GM12873 (cell line): ENCODE results near the gene VPS39.

Experiments
- TF ChIP-seq, protein P1 (sequence below): IDR thresholded peaks from 2 replicates; pipeline ENCODE4 v1.5.1; 2012; ENCODE audit warnings: low read depth, mild to moderate bottlenecking, moderate library complexity, low read length, control low read depth; ENCODE audit not compliant: insufficient read depth; ENCODE audit errors: missing control alignments

Gene VPS39

GRCh38 chr15:42213511-42213910, 5.4 kb upstream of the VPS39 start:
- TF ChIP-seq, protein P1, sequence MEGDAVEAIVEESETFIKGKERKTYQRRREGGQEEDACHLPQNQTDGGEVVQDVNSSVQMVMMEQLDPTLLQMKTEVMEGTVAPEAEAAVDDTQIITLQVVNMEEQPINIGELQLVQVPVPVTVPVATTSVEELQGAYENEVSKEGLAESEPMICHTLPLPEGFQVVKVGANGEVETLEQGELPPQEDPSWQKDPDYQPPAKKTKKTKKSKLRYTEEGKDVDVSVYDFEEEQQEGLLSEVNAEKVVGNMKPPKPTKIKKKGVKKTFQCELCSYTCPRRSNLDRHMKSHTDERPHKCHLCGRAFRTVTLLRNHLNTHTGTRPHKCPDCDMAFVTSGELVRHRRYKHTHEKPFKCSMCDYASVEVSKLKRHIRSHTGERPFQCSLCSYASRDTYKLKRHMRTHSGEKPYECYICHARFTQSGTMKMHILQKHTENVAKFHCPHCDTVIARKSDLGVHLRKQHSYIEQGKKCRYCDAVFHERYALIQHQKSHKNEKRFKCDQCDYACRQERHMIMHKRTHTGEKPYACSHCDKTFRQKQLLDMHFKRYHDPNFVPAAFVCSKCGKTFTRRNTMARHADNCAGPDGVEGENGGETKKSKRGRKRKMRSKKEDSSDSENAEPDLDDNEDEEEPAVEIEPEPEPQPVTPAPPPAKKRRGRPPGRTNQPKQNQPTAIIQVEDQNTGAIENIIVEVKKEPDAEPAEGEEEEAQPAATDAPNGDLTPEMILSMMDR = no peak

DNA sequence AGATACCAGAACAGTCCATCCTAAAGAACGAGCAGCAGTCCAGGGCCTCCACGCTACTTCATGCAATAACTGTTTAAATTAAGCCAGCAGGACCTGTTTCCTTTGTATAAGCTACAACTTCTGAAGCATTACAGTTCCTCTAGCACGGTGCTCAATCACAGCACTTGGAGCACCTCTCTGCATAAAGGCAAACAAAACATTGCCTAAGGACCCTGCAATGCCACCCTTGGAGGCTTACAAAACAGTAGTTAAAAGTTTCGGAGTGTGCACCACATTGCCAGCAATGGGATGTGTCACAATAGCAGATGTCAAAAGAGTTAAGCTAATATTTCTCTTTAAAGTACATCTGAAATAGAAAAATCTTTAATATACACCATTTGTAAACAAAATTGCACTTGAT, 2.6 kb upstream of the VPS39 start:
- TF ChIP-seq, protein P1 = no peak

- TF ChIP-seq, protein P1 = no peak
These were observed 1.7 kb downstream of the VPS39 start for GRCh38 chr15:42206406-42206805.

GRCh38 chr15:42203891-42204290, 4.2 kb downstream of the VPS39 start:
- TF ChIP-seq, protein P1 = no peak

DNA sequence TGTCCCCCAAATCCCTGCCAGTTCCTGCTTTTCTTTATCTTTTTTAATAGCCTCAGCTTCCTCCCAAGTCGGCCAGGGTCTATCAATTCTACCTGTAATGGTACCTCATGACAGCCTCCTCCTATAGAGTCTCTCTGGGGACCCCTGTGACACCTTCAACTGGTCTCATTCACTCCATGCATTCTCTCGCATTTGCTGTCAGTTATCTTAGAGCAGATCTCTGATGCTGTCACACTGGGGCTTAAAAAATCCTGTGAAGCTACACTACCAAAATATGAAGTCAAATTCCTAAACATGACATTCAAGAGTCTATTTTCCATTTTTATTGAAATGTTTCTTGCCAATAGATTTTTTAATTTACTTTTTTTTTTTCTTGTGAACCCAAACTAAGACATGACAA, 5.5 kb downstream of the VPS39 start:
- TF ChIP-seq, protein P1 = no peak

- TF ChIP-seq, protein P1 = no peak
These were observed 6.3 kb downstream of the VPS39 start for GRCh38 chr15:42201801-42202200.

DNA sequence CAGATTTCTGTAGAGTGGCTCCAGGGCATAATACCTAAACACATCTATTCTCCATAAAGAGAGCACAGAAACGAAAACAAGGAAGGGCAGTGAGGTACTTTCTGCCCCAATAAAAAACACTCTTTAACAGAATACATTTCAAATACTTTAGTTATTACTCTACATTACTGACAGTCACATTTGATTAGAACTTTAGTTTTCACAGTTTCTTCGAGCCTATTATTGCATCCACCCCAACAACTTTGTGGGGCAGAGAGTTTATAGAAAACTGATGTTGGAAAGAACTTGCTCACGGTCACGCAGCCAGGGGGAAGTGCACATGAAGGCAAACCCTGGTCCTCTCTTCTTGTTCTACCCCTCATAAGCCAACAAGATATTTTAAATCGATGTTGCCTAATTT, 9.0 kb downstream of the VPS39 start:
- TF ChIP-seq, protein P1 = no peak
